ENCODE data around the gene GLP1R.

Gene GLP1R

GRCh38 chr6:39084506-39084905 is 35.9 kb downstream of the GLP1R start:
- in situ Hi-C loops (cut with HindIII; ENCODE audit: low sequenced_read_pairs) = no loop called here

GRCh38 chr6:39085129-39085797 is 36.7 kb downstream of the GLP1R start:
- in situ Hi-C loops (cut with HindIII; ENCODE audit: low sequenced_read_pairs) = no loop called here

DNA sequence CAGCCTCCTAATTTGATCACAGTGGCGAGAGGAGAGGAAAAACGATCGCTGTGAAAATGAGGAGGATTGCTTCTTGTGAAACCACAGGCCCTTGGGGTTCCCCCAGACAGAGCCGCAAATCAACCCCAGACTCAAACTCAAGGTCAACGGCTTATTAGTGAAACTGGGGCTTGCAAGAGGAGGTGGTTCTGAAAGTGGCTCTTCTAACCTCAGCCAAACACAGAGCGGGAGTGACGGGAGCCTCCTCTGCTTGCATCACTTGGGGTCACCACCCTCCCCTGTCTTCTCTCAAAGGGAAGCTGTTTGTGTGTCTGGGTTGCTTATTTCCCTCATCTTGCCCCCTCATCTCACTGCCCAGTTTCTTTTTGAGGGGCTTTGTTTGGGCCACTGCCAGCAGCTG is 37.7 kb downstream of the GLP1R start:
- in situ Hi-C loops (cut with HindIII; ENCODE audit: low sequenced_read_pairs) = no loop called here

- in situ Hi-C loops (cut with HindIII; ENCODE audit: low sequenced_read_pairs) = no loop called here
These were observed 38.1 kb downstream of the GLP1R start for GRCh38 chr6:39086711-39087110.

- in situ Hi-C loops (cut with HindIII; ENCODE audit: low sequenced_read_pairs) = no loop called here
These were observed 38.6 kb downstream of the GLP1R start for GRCh38 chr6:39087197-39087596.

- in situ Hi-C loops (cut with HindIII; ENCODE audit: low sequenced_read_pairs) = no loop called here
These were observed 39.8 kb downstream of the GLP1R start for GRCh38 chr6:39088331-39088730.

DNA sequence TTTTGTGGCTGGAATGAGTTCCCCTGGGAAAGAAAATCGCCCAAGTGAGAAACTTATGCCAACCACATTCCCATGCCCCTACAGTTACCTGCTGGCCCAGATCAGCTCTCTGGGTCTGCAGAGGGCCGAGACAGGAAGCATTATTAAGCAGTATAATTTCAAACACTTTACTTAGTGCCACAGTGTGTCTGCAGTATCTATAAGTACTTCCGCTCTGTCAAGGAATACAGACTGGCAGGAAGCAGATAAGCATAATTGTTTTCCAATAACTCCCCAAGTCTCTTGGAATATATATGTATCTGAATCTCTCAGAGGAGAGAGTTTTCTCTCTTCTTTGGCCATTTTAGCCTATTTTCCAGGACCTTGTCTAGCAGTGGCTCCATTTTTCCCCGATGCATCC is 41.5 kb downstream of the GLP1R start:
- in situ Hi-C loops (cut with HindIII; ENCODE audit: low sequenced_read_pairs) = no loop called here

DNA sequence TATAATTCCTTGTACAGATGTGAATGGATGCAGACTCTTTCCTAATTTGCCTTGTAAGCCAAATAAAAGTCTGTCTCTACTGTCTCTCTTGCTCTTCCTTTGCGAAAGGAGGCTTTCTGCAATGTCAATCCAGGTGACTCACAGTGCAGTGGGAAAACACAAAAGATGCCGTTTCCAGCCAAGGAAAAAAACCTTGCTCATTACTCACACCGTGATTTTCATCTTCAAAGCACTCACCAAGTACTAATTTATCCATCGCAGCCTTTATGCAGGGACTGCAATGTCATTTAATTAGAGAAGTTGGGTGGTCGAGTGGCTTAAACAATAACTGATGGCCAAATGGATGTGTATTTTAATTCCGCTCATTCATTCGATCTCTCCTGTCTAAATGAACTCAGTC is 42.6 kb downstream of the GLP1R start:
- in situ Hi-C loops (cut with HindIII; ENCODE audit: low sequenced_read_pairs) = no loop called here

DNA sequence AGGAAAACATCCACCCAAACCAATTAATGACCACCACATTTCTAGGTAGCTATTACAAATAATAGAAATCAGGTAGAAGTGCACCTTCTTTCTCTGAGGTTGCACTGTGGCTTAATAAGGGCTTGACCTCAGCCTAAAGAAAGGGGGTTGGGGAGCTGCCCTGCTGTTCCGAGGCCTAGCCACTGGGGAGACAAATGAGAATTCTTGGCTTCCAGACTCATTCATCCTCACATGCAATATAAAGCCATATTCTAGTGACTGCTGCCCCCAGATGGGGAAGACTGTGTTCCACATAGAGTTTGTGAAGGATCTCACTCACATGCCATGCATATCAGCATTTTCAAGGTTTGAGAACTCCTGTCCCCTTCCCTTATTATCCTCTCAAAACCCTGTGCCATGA is 43.5 kb downstream of the GLP1R start:
- in situ Hi-C loops (cut with HindIII; ENCODE audit: low sequenced_read_pairs) = no loop called here

- in situ Hi-C loops (cut with HindIII; ENCODE audit: low sequenced_read_pairs) = no loop called here
These were observed 44.6 kb downstream of the GLP1R start for GRCh38 chr6:39093149-39093708.

DNA sequence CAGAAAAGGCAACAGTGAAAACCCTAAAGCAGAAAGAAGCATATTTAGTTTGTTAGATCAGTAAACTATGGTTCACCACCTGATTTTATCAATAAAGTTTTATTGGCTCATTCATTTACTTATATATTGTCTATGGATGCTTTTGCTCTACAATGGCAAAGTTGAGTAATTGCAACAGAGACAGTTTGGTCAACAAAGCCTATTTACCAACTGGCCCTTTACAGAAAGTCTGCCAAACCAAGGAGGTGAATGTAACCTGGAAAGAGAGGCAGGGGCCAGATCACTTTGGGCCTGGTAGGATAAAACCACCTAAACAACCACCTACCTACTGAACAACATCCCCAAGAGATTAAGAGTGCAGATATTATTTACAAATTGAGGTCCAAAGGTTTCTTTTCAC is 47.0 kb downstream of the GLP1R start:
- in situ Hi-C loops (cut with HindIII; ENCODE audit: low sequenced_read_pairs) = no loop called here

- in situ Hi-C loops (cut with HindIII; ENCODE audit: low sequenced_read_pairs) = no loop called here
These were observed 51.8 kb downstream of the GLP1R start for GRCh38 chr6:39100358-39100757.

GRCh38 chr6:39102071-39102820 is 53.7 kb downstream of the GLP1R start:
- in situ Hi-C loops (cut with HindIII; ENCODE audit: low sequenced_read_pairs) = no loop called here

DNA sequence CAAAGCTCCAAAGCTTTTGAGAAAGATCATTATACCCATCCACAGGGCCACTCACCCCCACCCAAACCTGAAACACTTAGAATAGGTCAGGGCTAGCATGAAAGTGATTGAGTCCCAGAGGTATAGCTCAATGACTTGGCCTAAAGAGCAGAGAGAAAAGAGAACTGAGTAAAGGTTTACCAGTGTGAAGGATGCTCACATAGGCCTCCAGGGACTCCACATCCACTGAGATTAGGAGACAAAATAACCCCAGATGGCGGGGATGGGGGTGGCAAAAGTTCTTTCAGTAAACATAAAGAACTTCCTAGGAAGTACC is 54.2 kb downstream of the GLP1R start:
- in situ Hi-C loops (cut with HindIII; ENCODE audit: low sequenced_read_pairs) = no loop called here

DNA sequence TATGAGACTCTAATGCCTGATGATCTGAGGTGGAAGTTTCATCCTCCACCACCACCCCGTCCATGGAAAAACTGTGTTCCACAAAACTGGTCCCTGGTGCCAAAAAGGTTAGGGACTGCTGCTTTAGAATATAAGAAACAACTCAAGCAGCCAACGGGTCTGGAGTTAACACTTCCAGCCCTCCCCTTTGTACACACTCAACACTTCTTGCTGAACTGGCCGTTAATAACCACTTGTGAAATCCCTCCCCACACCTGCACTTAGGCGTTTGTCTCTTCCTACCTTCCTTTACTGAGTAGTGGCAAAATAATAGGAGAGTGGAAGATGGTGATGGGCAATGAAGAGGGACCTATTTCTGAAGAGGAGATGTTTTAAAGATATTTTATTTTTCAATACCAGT is 55.9 kb downstream of the GLP1R start:
- in situ Hi-C loops (cut with HindIII; ENCODE audit: low sequenced_read_pairs) = no loop called here

DNA sequence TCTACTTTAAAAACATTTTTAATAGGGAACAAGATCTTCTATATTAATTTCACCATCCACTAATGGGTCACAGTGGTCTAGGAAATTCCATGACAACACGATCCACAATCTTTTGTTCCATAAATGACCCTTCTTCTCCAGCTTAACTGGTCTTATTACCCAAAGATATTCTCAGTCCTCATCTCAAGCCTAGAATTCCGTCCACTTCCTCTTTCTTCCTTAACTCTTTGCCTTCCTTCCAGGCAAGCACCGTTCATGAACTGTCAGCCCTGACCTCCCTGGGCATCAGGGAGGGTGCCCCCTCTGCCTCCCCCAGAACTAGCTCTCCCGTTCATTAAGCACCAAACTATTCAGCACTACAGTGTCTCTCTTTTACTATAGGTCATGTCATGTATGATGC is 58.5 kb downstream of the GLP1R start:
- in situ Hi-C loops (cut with HindIII; ENCODE audit: low sequenced_read_pairs) = no loop called here

DNA sequence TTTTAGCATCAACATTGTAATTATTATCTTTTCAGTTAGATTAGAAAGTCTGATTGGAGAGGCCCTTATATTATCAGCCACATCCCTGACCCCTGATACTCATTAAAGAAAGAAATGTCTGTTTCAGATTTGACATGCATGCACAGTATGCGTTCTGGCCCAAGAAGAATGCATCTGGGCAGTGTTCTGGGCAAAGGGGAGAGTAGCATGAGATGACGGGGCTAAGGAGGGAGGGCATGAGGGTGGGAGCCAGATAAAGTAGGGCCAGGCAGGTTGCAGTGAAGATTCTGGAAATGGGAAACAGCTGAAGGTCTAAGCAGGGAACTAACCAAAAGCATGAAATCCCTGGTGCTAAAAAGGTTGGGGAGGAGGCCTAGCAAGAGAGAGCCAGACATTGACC is 59.1 kb downstream of the GLP1R start:
- in situ Hi-C loops (cut with HindIII; ENCODE audit: low sequenced_read_pairs) = no loop called here

DNA sequence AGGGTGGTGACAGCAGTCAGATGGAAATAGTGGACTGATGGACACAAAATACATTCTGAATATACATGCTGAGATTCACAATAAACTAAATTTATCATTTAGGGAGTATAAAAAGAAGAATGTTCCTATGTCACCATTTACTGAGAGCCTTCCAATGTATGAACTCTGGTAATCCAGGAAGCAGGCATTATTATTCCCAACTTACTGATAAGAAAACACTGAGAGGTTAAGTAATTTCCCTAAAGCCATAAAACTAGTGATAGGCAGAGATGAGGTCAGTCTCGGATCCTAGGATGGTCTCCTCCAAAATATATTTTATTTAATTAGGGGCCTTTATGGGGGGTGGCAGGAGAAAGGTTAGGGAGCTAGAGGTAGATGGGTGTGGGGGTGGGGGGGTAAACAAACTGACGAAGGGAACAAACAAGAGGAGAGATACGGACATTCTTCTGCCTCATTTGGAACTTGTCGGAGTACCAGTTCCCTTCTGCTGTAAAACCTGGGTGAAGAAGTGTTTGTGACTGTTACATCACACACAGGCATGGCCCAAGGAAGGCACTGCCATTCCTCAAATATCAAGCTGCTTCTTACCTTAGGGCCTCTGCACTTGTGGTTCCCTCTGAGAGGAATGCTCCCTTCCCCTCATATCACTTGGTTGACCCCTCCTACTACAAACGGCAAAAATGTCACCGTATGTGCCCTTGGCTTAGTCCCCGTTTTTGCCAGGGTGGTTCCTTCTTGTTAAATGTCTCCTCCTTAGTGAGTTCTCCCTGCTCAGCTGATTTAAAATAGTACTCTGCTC is 59.7 kb downstream of the GLP1R start:
- in situ Hi-C loops (cut with HindIII; ENCODE audit: low sequenced_read_pairs) = no loop called here

- in situ Hi-C loops (cut with HindIII; ENCODE audit: low sequenced_read_pairs) = no loop called here
These were observed 62.7 kb downstream of the GLP1R start for GRCh38 chr6:39111280-39111679.

- in situ Hi-C loops (cut with HindIII; ENCODE audit: low sequenced_read_pairs) = no loop called here
These were observed 65.2 kb downstream of the GLP1R start for GRCh38 chr6:39113788-39114187.

DNA sequence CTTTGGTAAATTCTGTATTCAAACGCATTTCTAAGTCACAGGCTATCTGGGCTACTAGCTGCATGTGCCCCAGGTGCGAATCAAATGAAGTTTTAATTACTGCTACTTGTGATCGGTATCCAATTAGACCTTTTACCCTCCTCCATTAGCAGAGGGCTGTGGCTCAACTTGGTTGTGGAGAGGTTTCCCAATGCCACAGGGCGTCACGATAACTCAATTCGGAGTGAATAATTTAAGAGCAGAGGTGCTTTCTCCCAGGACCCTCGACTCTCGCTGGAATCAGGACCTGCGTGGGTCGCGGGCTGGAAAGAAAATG is 65.8 kb downstream of the GLP1R start:
- in situ Hi-C loops (cut with HindIII; ENCODE audit: low sequenced_read_pairs) = no loop called here

All from DLD1 (cell line).